DND-41 (cell line): ENCODE measurements around the gene SGCE.

Experiments used
- CTCF ChIP-seq: IDR thresholded peaks from 2 replicates; pipeline ENCODE4 v1.5.1; 2012; ENCODE audit warnings: borderline replicate concordance, low read length, moderate library complexity, mild to moderate bottlenecking; ENCODE audit not compliant: poor library complexity, severe bottlenecking; ENCODE audit errors: extremely low read depth
- EZH2 ChIP-seq: IDR thresholded peaks from 3 replicates; pipeline ENCODE4 v1.6.1; 2012; ENCODE audit warnings: borderline replicate concordance, low read depth, mild to moderate bottlenecking, moderate library complexity, low read length, inconsistent platforms; ENCODE audit not compliant: severe bottlenecking

GRCh38 chr7:94633687-94634086 lies 22.2 kb downstream of the SGCE start:
- TF ChIP-seq CTCF (no peak), EZH2 (no peak)
